Vagina (tissue), 2 donors: ENCODE measurements around the gene HECW1.

Source experiments
- CTCF ChIP-seq, 3 experiments: fragments of 450-650 bp in 2 of 3; fragments of 200-600 bp in 1 of 3; sonication (generic) in 1 of 3; IDR thresholded peaks; one replicate each; pipeline ENCODE4 v1.5.1; 2017 to 2019; ENCODE audit warnings: antibody characterized with exemption in 3 of 3, mild to moderate bottlenecking in 2 of 3, moderate library complexity in 2 of 3
- POLR2AphosphoS5 ChIP-seq, 2 donors: sonication (generic); formaldehyde crosslinking; IDR thresholded peaks; one replicate each; pipeline ENCODE4 v1.9.0; 2017; ENCODE audit warnings: antibody characterized with exemption in 2 of 2, mild to moderate bottlenecking in 2 of 2, low read depth in 1 of 2; ENCODE audit not compliant: insufficient read depth in 1 of 2

DNA sequence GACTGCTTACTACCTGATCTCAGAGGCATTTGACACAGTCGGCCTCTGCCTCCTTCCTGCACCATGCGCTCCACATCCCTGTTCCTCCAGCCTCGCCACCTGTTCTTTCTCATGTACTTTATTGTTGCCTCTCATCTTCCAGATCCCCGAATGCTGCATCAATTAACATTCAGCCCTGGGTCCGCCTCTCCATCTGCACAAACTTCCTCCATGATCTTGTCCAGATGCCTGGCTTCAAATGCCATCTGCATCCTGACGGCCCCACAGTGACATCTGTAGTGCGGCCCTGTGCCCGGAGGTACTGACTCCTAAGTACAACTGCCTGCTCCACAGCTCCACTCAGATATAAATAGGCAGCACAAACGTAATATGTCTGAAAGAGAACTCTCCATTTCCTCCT, 419.3 kb downstream of the HECW1 start:
- TF ChIP-seq CTCF (IDR thresholded peaks at IDR 0.05): no peak
- TF ChIP-seq POLR2AphosphoS5 (IDR thresholded peaks at IDR 0.05; ENCODE audit: insufficient read depth in 1 of 2, low read depth in 1 of 2): no peak
